OCI-LY7 (cell line): ENCODE results near the gene DCC. TPM values are rescaled to one million over a fixed set of nuclear protein-coding genes. Genes with fewer than 3 reads are reported as not detected.

Experiments used
- BruUV-seq: library from RNA; stranded (reverse); fragments of 400-500 nt; replicated peaks from 2 replicates; lab custom pipeline; 2021; lab: Mats Ljungman, UMichigan
- CTCF ChIA-PET: fragments of 300-600 bp; sonication (Branson Sonifier 250); formaldehyde crosslinking; loops from one replicate; lab custom pipeline; 2022; ENCODE audit warnings: antibody characterized with exemption; ENCODE audit not compliant: unreplicated experiment; lab: Charles Lee
- POLR2A ChIA-PET: fragments of 300-600 bp; sonication (Branson Sonifier 250); formaldehyde crosslinking; loops from one replicate; lab custom pipeline; 2022; ENCODE audit warnings: antibody characterized with exemption; lab: Charles Lee
- DNase-seq: peaks from one replicate; pipeline ENCODE4 v3.0.0-alpha.2; 2015; ENCODE audit warnings: low spot score
- H2AFZ ChIP-seq: fragments of 200-600 bp; sonication (generic), shearing (Covaris generic); 2 replicates; pipeline ENCODE4 v1.6.1; 2014; ENCODE audit warnings: mild to moderate bottlenecking, antibody characterized with exemption, low read length, moderate library complexity
- H3K27ac ChIP-seq: fragments of 200-600 bp; sonication (generic); 2 replicates; pipeline ENCODE4 v1.5.1; 2014; ENCODE audit warnings: mixed run types, low read depth, mild to moderate bottlenecking, moderate library complexity, low read length, inconsistent platforms; ENCODE audit not compliant: poor library complexity, severe bottlenecking
- H3K36me3 ChIP-seq: fragments of 200-600 bp; sonication (generic); 2 replicates; pipeline ENCODE4 v1.6.1; 2014; ENCODE audit warnings: mild to moderate bottlenecking, antibody characterized with exemption, low read length, moderate library complexity, mixed read lengths; ENCODE audit not compliant: insufficient read depth
- H3K4me1 ChIP-seq: fragments of 200-600 bp; sonication (generic); 2 replicates; pipeline ENCODE4 v1.5.1; 2014; ENCODE audit warnings: mild to moderate bottlenecking, low read length; ENCODE audit not compliant: insufficient read depth, poor library complexity, severe bottlenecking
- H3K4me2 ChIP-seq: fragments of 200-600 bp; sonication (generic); 2 replicates; pipeline ENCODE4 v1.6.1; 2014; ENCODE audit warnings: mild to moderate bottlenecking, low read length
- H3K4me3 ChIP-seq: fragments of 200-600 bp; sonication (generic); 2 replicates; pipeline ENCODE4 v1.5.1; 2014; ENCODE audit warnings: mild to moderate bottlenecking, low read depth, low read length; ENCODE audit not compliant: poor library complexity, severe bottlenecking
- H3K79me2 ChIP-seq: fragments of 200-600 bp; sonication (generic); 2 replicates; pipeline ENCODE4 v1.6.1; 2016; ENCODE audit warnings: low read depth, mild to moderate bottlenecking, low read length, moderate library complexity, mixed read lengths; ENCODE audit not compliant: insufficient read depth
- H3K9me2 ChIP-seq: fragments of 200-600 bp; sonication (generic); 2 replicates; pipeline ENCODE4 v1.6.1; 2016; ENCODE audit warnings: mild to moderate bottlenecking, low read length, mixed read lengths; ENCODE audit not compliant: insufficient read depth
- H3K9me3 ChIP-seq: fragments of 200-600 bp; sonication (generic); 2 replicates; pipeline ENCODE4 v1.6.1; 2014; ENCODE audit warnings: mild to moderate bottlenecking, mixed run types, low read length, mixed read lengths
- H4K20me1 ChIP-seq: fragments of 200-600 bp; sonication (generic); 2 replicates; pipeline ENCODE4 v1.6.1; 2014; ENCODE audit warnings: mild to moderate bottlenecking, antibody characterized with exemption, low read length, moderate library complexity, mixed read lengths; ENCODE audit not compliant: insufficient read depth
- CTCF ChIP-seq: fragments of 200-600 bp; sonication (generic); conservative IDR thresholded peaks from 2 replicates; pipeline ENCODE4 v1.5.1; 2014; ENCODE audit warnings: mild to moderate bottlenecking, antibody characterized with exemption, low read length, moderate library complexity, mixed read lengths
- EZH2phosphoT487 ChIP-seq: fragments of 200-600 bp; sonication (generic); IDR thresholded peaks from 2 replicates; pipeline ENCODE4 v1.6.1; 2018; ENCODE audit warnings: low read depth, borderline replicate concordance, mild to moderate bottlenecking, mixed run types, antibody characterized with exemption, low read length, moderate library complexity, mixed read lengths
- intact Hi-C: fragments of 100-400 bp; cut with micrococcal nuclease; formaldehyde crosslinking; loops from one replicate; pipeline ENCODE4 v1.10.0; 2022; ENCODE audit not compliant: unreplicated experiment
- total RNA-seq, 2 experiments: library from RNA; depleted of rRNA in 1 of 2; stranded (reverse); fragments of >200 nt in 1 of 2; shearing (Covaris generic) in 1 of 2; gene quantifications; 2 replicates each; pipeline ENCODE4 v1.2.3, GENCODE V29; 2014 to 2022

Gene DCC
- total RNA-seq, 2 experiments from 2014 or later, result not detected

- Histone ChIP-seq H3K79me2 (no peaks in the 10 kb centered on the region), H3K4me2 (no peak overlapping the region), H3K4me3 (no peak overlapping the region), H3K27ac (no peak overlapping the region), H3K9me2 (no peaks in the 10 kb centered on the region), H2AFZ (no peak overlapping the region), H3K9me3 (no peaks in the 10 kb centered on the region), H4K20me1 (no peaks in the 10 kb centered on the region), H3K4me1 (no peaks in the 10 kb centered on the region), H3K36me3 (no peaks in the 10 kb centered on the region)
- intact Hi-C loops, result no loop called here
- no TSS peak for BruUV-seq
- TF ChIP-seq EZH2phosphoT487, result no peak
- TF ChIP-seq CTCF, result no peak
- ChIA-PET CTCF (no interaction called here), POLR2A (no interaction called here)
- DNase-seq, result no peak
These were observed 281.0 kb downstream of the DCC start for GRCh38 chr18:52620926-52621439.

GRCh38 chr18:52624702-52625101 lies 284.7 kb downstream of the DCC start:
- no TSS peak for BruUV-seq
- POLR2A ChIA-PET, result interaction anchor here (0.6 kb wide), 2 partner anchors 17 to 842 kb away, joined by 3 to 5 read pairs; no protein-coding TSS in a partner anchor
- no peaks in the 10 kb centered on the region for H3K36me3 ChIP-seq
- H3K4me3 ChIP-seq, result no peak overlapping the region
- no peaks in the 10 kb centered on the region for H3K9me2 ChIP-seq
- intact Hi-C loops, result no loop called here
- H4K20me1 ChIP-seq, result no peaks in the 10 kb centered on the region
- no peak for DNase-seq
- TF ChIP-seq EZH2phosphoT487 (no peak), CTCF (no peak)
- H3K4me1 ChIP-seq, result no peaks in the 10 kb centered on the region
- no peak overlapping the region for H3K27ac ChIP-seq
- H3K9me3 ChIP-seq, result no peaks in the 10 kb centered on the region
- CTCF ChIA-PET, result no interaction called here
- H2AFZ ChIP-seq, result no peak overlapping the region
- H3K79me2 ChIP-seq, result no peaks in the 10 kb centered on the region
- no peak overlapping the region for H3K4me2 ChIP-seq

GRCh38 chr18:52636536-52636935 lies 296.5 kb downstream of the DCC start:
- H3K4me2 ChIP-seq, result no peak overlapping the region
- no TSS peak for BruUV-seq
- H2AFZ ChIP-seq, result no peak overlapping the region
- no peak overlapping the region for H3K27ac ChIP-seq
- H3K36me3 ChIP-seq, result no peaks in the 10 kb centered on the region
- no peak for DNase-seq
- POLR2A ChIA-PET, result no interaction called here
- CTCF ChIA-PET, result no interaction called here
- no peaks in the 10 kb centered on the region for H3K4me1 ChIP-seq
- no peaks in the 10 kb centered on the region for H4K20me1 ChIP-seq
- H3K9me3 ChIP-seq, result no peaks in the 10 kb centered on the region
- no peaks in the 10 kb centered on the region for H3K9me2 ChIP-seq
- TF ChIP-seq CTCF (0 out of 2 replicates have a peak, but pooled peaks have one; percentile 22), EZH2phosphoT487 (no peak)
- intact Hi-C loops, result no loop called here
- H3K79me2 ChIP-seq, result no peaks in the 10 kb centered on the region
- no peak overlapping the region for H3K4me3 ChIP-seq
